Measurements from ENCODE around the gene UBE2Q2.

GRCh38 chr15:75814794-75815193 is 28.5 kb upstream of the UBE2Q2 start:
- TF ChIP-seq, protein P1, sequence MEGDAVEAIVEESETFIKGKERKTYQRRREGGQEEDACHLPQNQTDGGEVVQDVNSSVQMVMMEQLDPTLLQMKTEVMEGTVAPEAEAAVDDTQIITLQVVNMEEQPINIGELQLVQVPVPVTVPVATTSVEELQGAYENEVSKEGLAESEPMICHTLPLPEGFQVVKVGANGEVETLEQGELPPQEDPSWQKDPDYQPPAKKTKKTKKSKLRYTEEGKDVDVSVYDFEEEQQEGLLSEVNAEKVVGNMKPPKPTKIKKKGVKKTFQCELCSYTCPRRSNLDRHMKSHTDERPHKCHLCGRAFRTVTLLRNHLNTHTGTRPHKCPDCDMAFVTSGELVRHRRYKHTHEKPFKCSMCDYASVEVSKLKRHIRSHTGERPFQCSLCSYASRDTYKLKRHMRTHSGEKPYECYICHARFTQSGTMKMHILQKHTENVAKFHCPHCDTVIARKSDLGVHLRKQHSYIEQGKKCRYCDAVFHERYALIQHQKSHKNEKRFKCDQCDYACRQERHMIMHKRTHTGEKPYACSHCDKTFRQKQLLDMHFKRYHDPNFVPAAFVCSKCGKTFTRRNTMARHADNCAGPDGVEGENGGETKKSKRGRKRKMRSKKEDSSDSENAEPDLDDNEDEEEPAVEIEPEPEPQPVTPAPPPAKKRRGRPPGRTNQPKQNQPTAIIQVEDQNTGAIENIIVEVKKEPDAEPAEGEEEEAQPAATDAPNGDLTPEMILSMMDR (conservative IDR thresholded peaks at IDR 0.05; ENCODE audit: low read depth, low read length), result no peak
- TF ChIP-seq RCOR1 (IDR thresholded peaks at IDR 0.05; ENCODE audit: insufficient replicate concordance, low read length) (no peak), RFX5 (IDR thresholded peaks at IDR 0.05; ENCODE audit: low read depth, low read length) (no peak), POLR2A (IDR thresholded peaks at IDR 0.05; ENCODE audit: low read depth, low read length) (no peak), BHLHE40 (IDR thresholded peaks at IDR 0.05; ENCODE audit: low read depth, low read length) (no peak), ELK1 (IDR thresholded peaks at IDR 0.05; ENCODE audit: borderline replicate concordance, low read depth, low read length) (no peak), MXI1 (IDR thresholded peaks at IDR 0.05; ENCODE audit: borderline replicate concordance, low read depth, low read length) (no peak), CEBPB (IDR thresholded peaks at IDR 0.05; ENCODE audit: low read depth, low read length) (no peak), MAZ (IDR thresholded peaks at IDR 0.05; ENCODE audit: borderline replicate concordance, low read depth, low read length) (no peak)
